Stimulated activated CD8-positive, alpha-beta memory T cell treated with anti-CD3 and anti-CD28 coated beads, Interleukin-7, amount 100 ng/mL, for 24 hours (primary cell): ENCODE data around the gene RMND5B.
A peak's percentile ranks its signal among the peaks of the same experiment; 100 is the strongest.
"Not testable (repeated sequence)": the region's sequence is repeated elsewhere in the genome, so short reads cannot be mapped to it uniquely, and the experiment has no call there.

ENCODE experiments used
- DNase-seq: peaks from one replicate; pipeline ENCODE4 v3.0.0-alpha.2; 2020; ENCODE audit warnings: low read depth

RMND5B gene

GRCh38 chr5:178113841-178114324, 16.9 kb upstream of the RMND5B start:
- DNase-seq = no peak

GRCh38 chr5:178114325-178115135, 16.3 kb upstream of the RMND5B start:
- DNase-seq = no peak

- DNase-seq = no peak
These were observed 15.5 kb upstream of the RMND5B start for GRCh38 chr5:178115136-178115813.

GRCh38 chr5:178115814-178116142, 15.0 kb upstream of the RMND5B start:
- DNase-seq = no peak

GRCh38 chr5:178116143-178116885, 14.5 kb upstream of the RMND5B start:
- peak; percentile 41 for DNase-seq

- no peak for DNase-seq
These were observed 12.7 kb upstream of the RMND5B start for GRCh38 chr5:178117923-178118701.

GRCh38 chr5:178119915-178120606, 10.8 kb upstream of the RMND5B start:
- DNase-seq = no peak

GRCh38 chr5:178120607-178121357, 10.0 kb upstream of the RMND5B start:
- peak; percentile 38 for DNase-seq

GRCh38 chr5:178121391-178122276, 9.2 kb upstream of the RMND5B start:
- no peak for DNase-seq

- no peak for DNase-seq
These were observed 8.5 kb upstream of the RMND5B start for GRCh38 chr5:178122346-178122745.

- no peak for DNase-seq
These were observed 7.5 kb upstream of the RMND5B start for GRCh38 chr5:178123094-178123965.

- no peak for DNase-seq
These were observed 6.6 kb upstream of the RMND5B start for GRCh38 chr5:178123966-178124925.

- DNase-seq = no peak
These were observed 5.4 kb upstream of the RMND5B start for GRCh38 chr5:178125253-178125906.

- DNase-seq = no peak
These were observed 4.3 kb upstream of the RMND5B start for GRCh38 chr5:178126556-178126955.

- DNase-seq = not testable (repeated sequence)
These were observed 3.4 kb upstream of the RMND5B start for GRCh38 chr5:178127300-178128009.

GRCh38 chr5:178129296-178129695, 1.5 kb upstream of the RMND5B start:
- DNase-seq = no peak
